SK-N-SH (cell line): ENCODE data around the gene ACTN4. TPM values are rescaled to one million over a fixed set of nuclear protein-coding genes. Genes with fewer than 3 reads are reported as not detected.

Experiments used
- CTCF ChIA-PET: fragments of 300-600, 350-600 bp; formaldehyde crosslinking; extraction: SDS; loops from one replicate; lab custom pipeline; 2021; lab: Yijun Ruan, JAX
- POLR2A ChIA-PET: fragments of 350-600 bp; sonication (Branson Sonifier 250); formaldehyde crosslinking; extraction: SDS; loops from one replicate; lab custom pipeline; 2020; ENCODE audit warnings: antibody characterized with exemption, inconsistent platforms; lab: Yijun Ruan, JAX
- DNase-seq: peaks from one replicate; pipeline ENCODE4 v3.0.0; 2012
- H2AFZ ChIP-seq: fragments of 200-600 bp; sonication (generic); 2 replicates; pipeline ENCODE4 v1.8.1; 2016; ENCODE audit warnings: antibody characterized with exemption, mild to moderate bottlenecking, low read depth
- H3F3A ChIP-seq: fragments of 200-600 bp; sonication (generic); replicated peaks from 2 replicates; pipeline ENCODE3; 2016; ENCODE audit warnings: antibody characterized with exemption, mild to moderate bottlenecking; ENCODE audit not compliant: insufficient read depth
- H3K27ac ChIP-seq, 2 experiments: fragments of 200-500 bp in 1 of 2; fragments of 200-600 bp in 1 of 2; sonication (Bioruptor generic) in 1 of 2; sonication (generic), shearing (Covaris generic) in 1 of 2; 2 replicates each; pipeline versions ENCODE4 v1.5.1 to v1.6.1; 2014 to 2016; ENCODE audit warnings: low read depth in 2 of 2, inconsistent platforms in 1 of 2, low read length in 1 of 2, mild to moderate bottlenecking in 1 of 2, mixed read lengths in 1 of 2
- H3K27me3 ChIP-seq: fragments of 200-600 bp; sonication (generic), shearing (Covaris generic); 2 replicates; pipeline ENCODE4 v1.6.1; 2016; ENCODE audit warnings: mixed run types; ENCODE audit not compliant: insufficient read depth
- H3K36me3 ChIP-seq, 2 experiments: fragments of 200-500 bp in 1 of 2; fragments of 200-600 bp in 1 of 2; sonication (Bioruptor generic) in 1 of 2; sonication (generic) in 1 of 2; replicated peaks in 1 of 2; 2 replicates each; pipeline versions ENCODE3 to v1.5.1; 2014 to 2016; ENCODE audit warnings: low read length in 1 of 2, mild to moderate bottlenecking in 1 of 2; ENCODE audit not compliant: insufficient read depth in 2 of 2, control insufficient read depth in 1 of 2
- H3K4me1 ChIP-seq, 2 experiments: fragments of 200-500 bp in 1 of 2; fragments of 200-600 bp in 1 of 2; sonication (Bioruptor generic) in 1 of 2; sonication (generic), shearing (Covaris generic) in 1 of 2; 2 replicates each; pipeline versions ENCODE4 v1.5.1 to v1.6.1; 2014 to 2016; ENCODE audit warnings: low read depth in 1 of 2, low read length in 1 of 2, mixed run types in 1 of 2; ENCODE audit not compliant: insufficient read depth in 2 of 2, control insufficient read depth in 1 of 2
- H3K4me2 ChIP-seq: fragments of 200-600 bp; sonication (generic), shearing (Covaris generic); 2 replicates; pipeline ENCODE4 v1.6.1; 2017; ENCODE audit warnings: mixed run types
- H3K4me3 ChIP-seq, 2 experiments: fragments of 200-500 bp in 1 of 2; fragments of 200-600 bp in 1 of 2; sonication (Bioruptor generic) in 1 of 2; sonication (generic), shearing (Covaris generic) in 1 of 2; 2 replicates each; pipeline versions ENCODE4 v1.5.1 to v1.8.1; 2014 to 2016; ENCODE audit warnings: low read depth in 2 of 2, inconsistent platforms in 1 of 2, low read length in 1 of 2, mild to moderate bottlenecking in 1 of 2, mixed read lengths in 1 of 2, moderate library complexity in 1 of 2
- H3K79me2 ChIP-seq: fragments of 200-600 bp; sonication (generic); 2 replicates; pipeline ENCODE4 v1.8.1; 2017; ENCODE audit warnings: mild to moderate bottlenecking; ENCODE audit not compliant: insufficient read depth
- H3K9ac ChIP-seq: fragments of 200-600 bp; sonication (generic); 2 replicates; pipeline ENCODE4 v1.6.1; 2017; ENCODE audit warnings: mixed run types
- H3K9me2 ChIP-seq: fragments of 200-600 bp; sonication (generic); 2 replicates; pipeline ENCODE4 v1.6.1; 2017; ENCODE audit warnings: mixed run types
- H3K9me3 ChIP-seq: fragments of 200-600 bp; sonication (generic); 2 replicates; pipeline ENCODE4 v1.6.1; 2017; ENCODE audit warnings: mixed run types, mild to moderate bottlenecking, moderate library complexity
- H4K20me1 ChIP-seq: fragments of 200-600 bp; sonication (generic); 2 replicates; pipeline ENCODE4 v1.6.1; 2017; ENCODE audit warnings: mild to moderate bottlenecking, mixed run types; ENCODE audit not compliant: insufficient read depth
- ELF1 ChIP-seq: IDR thresholded peaks from 2 replicates; pipeline ENCODE4 v1.4.0; 2012
- EZH2phosphoT487 ChIP-seq: fragments of 200-600 bp; sonication (generic); IDR thresholded peaks from 2 replicates; pipeline ENCODE4 v1.6.1; 2017; ENCODE audit warnings: low read depth, mixed run types, mild to moderate bottlenecking, antibody characterized with exemption, moderate library complexity, borderline replicate concordance
- FOSL2 ChIP-seq: IDR thresholded peaks from 2 replicates; pipeline ENCODE4 v1.4.0; 2012; ENCODE audit warnings: low read depth, mild to moderate bottlenecking, moderate library complexity, borderline replicate concordance
- GATA2 ChIP-seq: sonication (generic); formaldehyde crosslinking; IDR thresholded peaks from 2 replicates; pipeline ENCODE4 v1.5.0; 2020; ENCODE audit warnings: mild to moderate bottlenecking, missing genetic modification reagents
- JUND ChIP-seq: IDR thresholded peaks from 2 replicates; pipeline ENCODE4 v1.4.0; 2012
- MEF2A ChIP-seq: IDR thresholded peaks from 2 replicates; pipeline ENCODE4 v1.4.0; 2012; ENCODE audit warnings: low read depth, borderline replicate concordance
- MXI1 ChIP-seq: IDR thresholded peaks from 2 replicates; pipeline ENCODE4 v1.6.1; 2012; ENCODE audit warnings: mild to moderate bottlenecking, low read depth, low read length, improper control_type of control experiment
- NFIC ChIP-seq: IDR thresholded peaks from 2 replicates; pipeline ENCODE4 v1.4.0; 2012; ENCODE audit warnings: borderline replicate concordance
- RAD21 ChIP-seq: IDR thresholded peaks from 2 replicates; pipeline ENCODE4 v1.6.1; 2012; ENCODE audit warnings: mild to moderate bottlenecking, low read length
- RFX5 ChIP-seq: IDR thresholded peaks from 2 replicates; pipeline ENCODE4 v1.6.1; 2012; ENCODE audit warnings: mild to moderate bottlenecking, improper control_type of control experiment, low read length
- RXRA ChIP-seq: IDR thresholded peaks from 2 replicates; pipeline ENCODE4 v1.4.0; 2012; ENCODE audit warnings: low read depth, mild to moderate bottlenecking, borderline replicate concordance
- SMC3 ChIP-seq: IDR thresholded peaks from 2 replicates; pipeline ENCODE4 v1.6.1; 2012; ENCODE audit warnings: low read depth, low read length, improper control_type of control experiment
- TAF1 ChIP-seq: IDR thresholded peaks from 2 replicates; pipeline ENCODE4 v1.6.1; 2012; ENCODE audit warnings: low read depth, mild to moderate bottlenecking, low read length, moderate library complexity, borderline replicate concordance
- TCF12 ChIP-seq: IDR thresholded peaks from 2 replicates; pipeline ENCODE4 v1.4.0; 2012
- TEAD4 ChIP-seq: IDR thresholded peaks from 2 replicates; pipeline ENCODE4 v1.4.0; 2012; ENCODE audit warnings: mild to moderate bottlenecking, borderline replicate concordance; ENCODE audit not compliant: insufficient read depth
- YY1 ChIP-seq: IDR thresholded peaks from 2 replicates; pipeline ENCODE4 v1.4.0; 2012; ENCODE audit warnings: low read depth, mild to moderate bottlenecking
- WGBS: methylation state at CpG from one replicate; pipeline ENCODE4 v1.1.6; 2017; ENCODE audit warnings: low lambda C conversion rate; 5-methylcytosine and 5-hydroxymethylcytosine counted together
- polyA plus RNA-seq, 3 experiments: library from polyadenylated mRNA; depleted of rRNA; stranded (reverse); fragments of >200 nt; gene quantifications; 2 replicates each; pipeline ENCODE4 v1.2.3, GENCODE V29; 2012
- TF ChIP-seq, protein P1 (sequence below): fragments of 150-350 bp; IDR thresholded peaks from 2 replicates; pipeline ENCODE4 v1.6.1; 2016; ENCODE audit warnings: mild to moderate bottlenecking, low read depth, low read length
- TF ChIP-seq, protein P2 (sequence below): fragments of 200-600 bp; sonication (generic); IDR thresholded peaks from 2 replicates; pipeline ENCODE4 v1.6.1; 2017; ENCODE audit warnings: antibody characterized with exemption, mild to moderate bottlenecking, moderate library complexity
- TF ChIP-seq, protein P3 (sequence below): IDR thresholded peaks from 2 replicates; pipeline ENCODE4 v1.4.0; 2012; ENCODE audit warnings: low read depth, borderline replicate concordance
- TF ChIP-seq, protein P4 (sequence below): IDR thresholded peaks from 2 replicates; pipeline ENCODE4 v1.6.1; 2012; ENCODE audit warnings: mild to moderate bottlenecking, low read depth, low read length, moderate library complexity
- TF ChIP-seq, protein P5 (sequence below): IDR thresholded peaks from 2 replicates; pipeline ENCODE4; 2012
- TF ChIP-seq, protein P6 (sequence below): IDR thresholded peaks from 2 replicates; pipeline ENCODE4 v1.4.0; 2012; ENCODE audit warnings: low read depth, borderline replicate concordance

Gene ACTN4
- polyA plus RNA-seq, 1 of the 3 experiments (the other 2 are of a cell fraction), result 598 TPM

DNA sequence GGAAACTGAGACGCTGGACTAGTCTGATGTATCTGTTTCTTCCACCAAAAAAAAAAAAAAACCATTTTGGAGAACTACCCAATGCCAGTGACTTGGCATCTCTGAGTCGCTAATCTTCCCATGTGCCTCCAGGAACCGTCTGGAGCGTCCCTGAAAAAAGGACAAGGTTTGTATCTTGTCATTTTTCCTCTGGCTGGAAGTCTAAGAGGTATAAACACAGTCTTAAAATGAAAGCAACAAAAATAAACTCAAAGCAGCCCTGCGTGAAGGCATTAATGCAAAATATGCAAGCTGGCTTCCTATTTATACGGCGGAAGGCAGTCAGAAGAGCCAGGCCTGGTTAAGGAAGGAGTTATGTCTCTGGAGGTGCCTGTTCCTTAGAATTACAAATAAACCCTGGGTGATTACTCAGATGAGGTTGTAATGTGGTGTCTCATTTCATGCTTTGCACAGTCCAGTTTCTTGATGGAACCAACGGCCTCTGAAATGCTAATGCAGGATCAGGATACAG, 20.3 kb downstream of the ACTN4 start:
- H3K79me2 ChIP-seq, result peaks cover 100% of the 10 kb centered on the region
- H3K27me3 ChIP-seq, result no peaks in the 10 kb centered on the region
- peak overlapping the region; percentile 81 to 86 for H3K27ac ChIP-seq
- no peaks in the 10 kb centered on the region for H3K9me3 ChIP-seq
- no peak for DNase-seq
- H2AFZ ChIP-seq, result no peak overlapping the region
- peak overlapping the region; percentile 69 for H3K4me2 ChIP-seq
- POLR2A ChIA-PET, result no interaction called here
- H3K4me1 ChIP-seq, result peaks cover 43 to 72% of the 10 kb centered on the region in 2 experiments
- CTCF ChIA-PET, result interaction anchor here (0.7 kb wide), 1 partner anchor 17 kb away, joined by 3 read pairs; no protein-coding TSS in a partner anchor
- WGBS, result 51% methylated on average over 8 of the region's 8 CpGs
- H3K9me2 ChIP-seq, result no peaks in the 10 kb centered on the region
- H3K9ac ChIP-seq, result peak overlapping the region; percentile 48; the same call in 1 of the 2 replicates
- H3K36me3 ChIP-seq, result peaks cover 3 to 9% of the 10 kb centered on the region in 2 experiments
- peaks cover 77% of the 10 kb centered on the region for H4K20me1 ChIP-seq
- H3F3A ChIP-seq, result peaks cover 39% of the 10 kb centered on the region
- H3K4me3 ChIP-seq, result peak overlapping the region in 1 of 2 experiments; percentile 7; a peak in 1 of 4 replicates
- TF ChIP-seq JUND (no peak), ELF1 (0 out of 2 replicates have a peak, but pooled peaks have one; percentile 20), RXRA (no peak), TEAD4 (no peak), NFIC (no peak), YY1 (no peak), RAD21 (no peak), MEF2A (no peak), FOSL2 (0 out of 2 replicates have a peak, but pooled peaks have one; percentile 1), TAF1 (no peak), SMC3 (no peak), GATA2 (CRISPR knock-in tag) (no peak), MXI1 (no peak), EZH2phosphoT487 (no peak), RFX5 (no peak), TCF12 (no peak)
- TF ChIP-seq, protein P1, sequence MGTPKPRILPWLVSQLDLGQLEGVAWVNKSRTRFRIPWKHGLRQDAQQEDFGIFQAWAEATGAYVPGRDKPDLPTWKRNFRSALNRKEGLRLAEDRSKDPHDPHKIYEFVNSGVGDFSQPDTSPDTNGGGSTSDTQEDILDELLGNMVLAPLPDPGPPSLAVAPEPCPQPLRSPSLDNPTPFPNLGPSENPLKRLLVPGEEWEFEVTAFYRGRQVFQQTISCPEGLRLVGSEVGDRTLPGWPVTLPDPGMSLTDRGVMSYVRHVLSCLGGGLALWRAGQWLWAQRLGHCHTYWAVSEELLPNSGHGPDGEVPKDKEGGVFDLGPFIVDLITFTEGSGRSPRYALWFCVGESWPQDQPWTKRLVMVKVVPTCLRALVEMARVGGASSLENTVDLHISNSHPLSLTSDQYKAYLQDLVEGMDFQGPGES, result no peak
- TF ChIP-seq, protein P2, sequence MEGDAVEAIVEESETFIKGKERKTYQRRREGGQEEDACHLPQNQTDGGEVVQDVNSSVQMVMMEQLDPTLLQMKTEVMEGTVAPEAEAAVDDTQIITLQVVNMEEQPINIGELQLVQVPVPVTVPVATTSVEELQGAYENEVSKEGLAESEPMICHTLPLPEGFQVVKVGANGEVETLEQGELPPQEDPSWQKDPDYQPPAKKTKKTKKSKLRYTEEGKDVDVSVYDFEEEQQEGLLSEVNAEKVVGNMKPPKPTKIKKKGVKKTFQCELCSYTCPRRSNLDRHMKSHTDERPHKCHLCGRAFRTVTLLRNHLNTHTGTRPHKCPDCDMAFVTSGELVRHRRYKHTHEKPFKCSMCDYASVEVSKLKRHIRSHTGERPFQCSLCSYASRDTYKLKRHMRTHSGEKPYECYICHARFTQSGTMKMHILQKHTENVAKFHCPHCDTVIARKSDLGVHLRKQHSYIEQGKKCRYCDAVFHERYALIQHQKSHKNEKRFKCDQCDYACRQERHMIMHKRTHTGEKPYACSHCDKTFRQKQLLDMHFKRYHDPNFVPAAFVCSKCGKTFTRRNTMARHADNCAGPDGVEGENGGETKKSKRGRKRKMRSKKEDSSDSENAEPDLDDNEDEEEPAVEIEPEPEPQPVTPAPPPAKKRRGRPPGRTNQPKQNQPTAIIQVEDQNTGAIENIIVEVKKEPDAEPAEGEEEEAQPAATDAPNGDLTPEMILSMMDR, result no peak
- TF ChIP-seq, protein P3, sequence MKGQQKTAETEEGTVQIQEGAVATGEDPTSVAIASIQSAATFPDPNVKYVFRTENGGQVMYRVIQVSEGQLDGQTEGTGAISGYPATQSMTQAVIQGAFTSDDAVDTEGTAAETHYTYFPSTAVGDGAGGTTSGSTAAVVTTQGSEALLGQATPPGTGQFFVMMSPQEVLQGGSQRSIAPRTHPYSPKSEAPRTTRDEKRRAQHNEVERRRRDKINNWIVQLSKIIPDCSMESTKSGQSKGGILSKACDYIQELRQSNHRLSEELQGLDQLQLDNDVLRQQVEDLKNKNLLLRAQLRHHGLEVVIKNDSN, result no peak
- TF ChIP-seq, protein P4, sequence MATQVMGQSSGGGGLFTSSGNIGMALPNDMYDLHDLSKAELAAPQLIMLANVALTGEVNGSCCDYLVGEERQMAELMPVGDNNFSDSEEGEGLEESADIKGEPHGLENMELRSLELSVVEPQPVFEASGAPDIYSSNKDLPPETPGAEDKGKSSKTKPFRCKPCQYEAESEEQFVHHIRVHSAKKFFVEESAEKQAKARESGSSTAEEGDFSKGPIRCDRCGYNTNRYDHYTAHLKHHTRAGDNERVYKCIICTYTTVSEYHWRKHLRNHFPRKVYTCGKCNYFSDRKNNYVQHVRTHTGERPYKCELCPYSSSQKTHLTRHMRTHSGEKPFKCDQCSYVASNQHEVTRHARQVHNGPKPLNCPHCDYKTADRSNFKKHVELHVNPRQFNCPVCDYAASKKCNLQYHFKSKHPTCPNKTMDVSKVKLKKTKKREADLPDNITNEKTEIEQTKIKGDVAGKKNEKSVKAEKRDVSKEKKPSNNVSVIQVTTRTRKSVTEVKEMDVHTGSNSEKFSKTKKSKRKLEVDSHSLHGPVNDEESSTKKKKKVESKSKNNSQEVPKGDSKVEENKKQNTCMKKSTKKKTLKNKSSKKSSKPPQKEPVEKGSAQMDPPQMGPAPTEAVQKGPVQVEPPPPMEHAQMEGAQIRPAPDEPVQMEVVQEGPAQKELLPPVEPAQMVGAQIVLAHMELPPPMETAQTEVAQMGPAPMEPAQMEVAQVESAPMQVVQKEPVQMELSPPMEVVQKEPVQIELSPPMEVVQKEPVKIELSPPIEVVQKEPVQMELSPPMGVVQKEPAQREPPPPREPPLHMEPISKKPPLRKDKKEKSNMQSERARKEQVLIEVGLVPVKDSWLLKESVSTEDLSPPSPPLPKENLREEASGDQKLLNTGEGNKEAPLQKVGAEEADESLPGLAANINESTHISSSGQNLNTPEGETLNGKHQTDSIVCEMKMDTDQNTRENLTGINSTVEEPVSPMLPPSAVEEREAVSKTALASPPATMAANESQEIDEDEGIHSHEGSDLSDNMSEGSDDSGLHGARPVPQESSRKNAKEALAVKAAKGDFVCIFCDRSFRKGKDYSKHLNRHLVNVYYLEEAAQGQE, result no peak
- TF ChIP-seq, protein P5, sequence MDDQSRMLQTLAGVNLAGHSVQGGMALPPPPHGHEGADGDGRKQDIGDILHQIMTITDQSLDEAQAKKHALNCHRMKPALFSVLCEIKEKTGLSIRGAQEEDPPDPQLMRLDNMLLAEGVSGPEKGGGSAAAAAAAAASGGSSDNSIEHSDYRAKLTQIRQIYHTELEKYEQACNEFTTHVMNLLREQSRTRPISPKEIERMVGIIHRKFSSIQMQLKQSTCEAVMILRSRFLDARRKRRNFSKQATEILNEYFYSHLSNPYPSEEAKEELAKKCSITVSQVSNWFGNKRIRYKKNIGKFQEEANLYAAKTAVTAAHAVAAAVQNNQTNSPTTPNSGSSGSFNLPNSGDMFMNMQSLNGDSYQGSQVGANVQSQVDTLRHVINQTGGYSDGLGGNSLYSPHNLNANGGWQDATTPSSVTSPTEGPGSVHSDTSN, result no peak
- TF ChIP-seq, protein P6, sequence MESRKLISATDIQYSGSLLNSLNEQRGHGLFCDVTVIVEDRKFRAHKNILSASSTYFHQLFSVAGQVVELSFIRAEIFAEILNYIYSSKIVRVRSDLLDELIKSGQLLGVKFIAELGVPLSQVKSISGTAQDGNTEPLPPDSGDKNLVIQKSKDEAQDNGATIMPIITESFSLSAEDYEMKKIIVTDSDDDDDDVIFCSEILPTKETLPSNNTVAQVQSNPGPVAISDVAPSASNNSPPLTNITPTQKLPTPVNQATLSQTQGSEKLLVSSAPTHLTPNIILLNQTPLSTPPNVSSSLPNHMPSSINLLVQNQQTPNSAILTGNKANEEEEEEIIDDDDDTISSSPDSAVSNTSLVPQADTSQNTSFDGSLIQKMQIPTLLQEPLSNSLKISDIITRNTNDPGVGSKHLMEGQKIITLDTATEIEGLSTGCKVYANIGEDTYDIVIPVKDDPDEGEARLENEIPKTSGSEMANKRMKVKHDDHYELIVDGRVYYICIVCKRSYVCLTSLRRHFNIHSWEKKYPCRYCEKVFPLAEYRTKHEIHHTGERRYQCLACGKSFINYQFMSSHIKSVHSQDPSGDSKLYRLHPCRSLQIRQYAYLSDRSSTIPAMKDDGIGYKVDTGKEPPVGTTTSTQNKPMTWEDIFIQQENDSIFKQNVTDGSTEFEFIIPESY, result no peak
